IMR-90 (cell line): Measurements from ENCODE around the gene ANP32A. TPM values are rescaled to one million over a fixed set of nuclear protein-coding genes. Genes with fewer than 3 reads are reported as not detected.

Experiments
- ATAC-seq: fragments of 200-7000 bp; cut with Tn5 transposase; 2 replicates; pipeline ENCODE4 v1.9.1; 2020; ENCODE audit warnings: low read depth, mild to moderate bottlenecking, moderate library complexity
- BruUV-seq: library from RNA; stranded (reverse); fragments of 400-500 nt; replicated peaks from 2 replicates; lab custom pipeline; 2021; lab: Mats Ljungman, UMichigan
- CTCF ChIA-PET: fragments of 300-600 bp; formaldehyde crosslinking; extraction: SDS; loops from one replicate; lab custom pipeline; 2021; ENCODE audit warnings: antibody characterized with exemption; lab: Yijun Ruan, JAX
- POLR2A ChIA-PET: fragments of 300-600 bp; sonication (Branson Sonifier 250); formaldehyde crosslinking; loops from one replicate; lab custom pipeline; 2022; ENCODE audit warnings: antibody characterized with exemption; ENCODE audit not compliant: unreplicated experiment; lab: Charles Lee
- DNase-seq: peaks from one replicate; pipeline ENCODE4 v3.0.0; 2013
- H2AFZ ChIP-seq: replicated peaks from 2 replicates; pipeline ENCODE3; 2013; ENCODE audit warnings: low read length, mild to moderate bottlenecking; ENCODE audit not compliant: poor library complexity
- H2AK5ac ChIP-seq: 2 replicates; pipeline ENCODE4 v1.6.1; 2013; ENCODE audit warnings: low read depth, low read length, inconsistent platforms
- H2AK9ac ChIP-seq: replicated peaks from 2 replicates; pipeline ENCODE3; 2013; ENCODE audit warnings: mild to moderate bottlenecking, low read depth, low read length, moderate library complexity; ENCODE audit not compliant: poor library complexity
- H2BK120ac ChIP-seq: 2 replicates; pipeline ENCODE4 v1.6.1; 2013; ENCODE audit warnings: low read depth, low read length, inconsistent platforms
- H2BK15ac ChIP-seq: 3 replicates; pipeline ENCODE4 v1.6.1; 2013; ENCODE audit warnings: low read depth, low read length, inconsistent platforms
- H2BK20ac ChIP-seq: 2 replicates; pipeline ENCODE4 v1.6.1; 2013; ENCODE audit warnings: low read depth, mild to moderate bottlenecking, inconsistent platforms, low read length, moderate library complexity
- H2BK5ac ChIP-seq: 2 replicates; pipeline ENCODE4 v1.6.1; 2013; ENCODE audit warnings: mild to moderate bottlenecking, low read depth, low read length, inconsistent platforms; ENCODE audit not compliant: poor library complexity, severe bottlenecking
- H3K14ac ChIP-seq: replicated peaks from 2 replicates; pipeline ENCODE4 v1.6.1; 2013; ENCODE audit warnings: low read depth, low read length, inconsistent platforms
- H3K18ac ChIP-seq: 2 replicates; pipeline ENCODE4 v1.6.1; 2013; ENCODE audit warnings: low read depth, low read length, control low read depth
- H3K23ac ChIP-seq: 2 replicates; pipeline ENCODE4 v1.6.1; 2013; ENCODE audit warnings: low read depth, low read length, inconsistent platforms
- H3K27ac ChIP-seq: 2 replicates; pipeline ENCODE4 v1.5.1; 2013; ENCODE audit warnings: mild to moderate bottlenecking, control low read depth, low read length; ENCODE audit not compliant: insufficient read depth
- H3K27me3 ChIP-seq: 2 replicates; pipeline ENCODE4 v1.6.1; 2013; ENCODE audit warnings: low read length; ENCODE audit not compliant: control insufficient read depth, insufficient read depth
- H3K36me3 ChIP-seq: 2 replicates; pipeline ENCODE4 v1.6.1; 2013; ENCODE audit warnings: low read length, mixed read lengths; ENCODE audit not compliant: control insufficient read depth, insufficient read depth
- H3K4ac ChIP-seq: 2 replicates; pipeline ENCODE4 v1.6.1; 2013; ENCODE audit warnings: low read depth, low read length, inconsistent platforms
- H3K4me1 ChIP-seq: 2 replicates; pipeline ENCODE4 v1.6.1; 2013; ENCODE audit warnings: low read length, mixed read lengths; ENCODE audit not compliant: control insufficient read depth, insufficient read depth
- H3K4me2 ChIP-seq: 2 replicates; pipeline ENCODE4 v1.6.1; 2013; ENCODE audit warnings: low read depth, mild to moderate bottlenecking, control low read depth, low read length, moderate library complexity
- H3K4me3 ChIP-seq: 2 replicates; pipeline ENCODE4 v1.5.1; 2013; ENCODE audit warnings: low read depth, mild to moderate bottlenecking, control low read depth, low read length, moderate library complexity; ENCODE audit not compliant: insufficient read depth
- H3K56ac ChIP-seq: 2 replicates; pipeline ENCODE4 v1.6.1; 2013; ENCODE audit warnings: low read length, inconsistent platforms; ENCODE audit not compliant: insufficient read depth; ENCODE audit errors: extremely low read depth
- H3K79me1 ChIP-seq, 2 experiments: 2 replicates each; pipeline ENCODE4 v1.6.1; 2013; ENCODE audit warnings: low read length in 2 of 2, inconsistent platforms in 1 of 2, low read depth in 1 of 2
- H3K9ac ChIP-seq: 2 replicates; pipeline ENCODE4 v1.6.1; 2013; ENCODE audit warnings: low read depth, low read length, control low read depth
- H3K9me1 ChIP-seq: 2 replicates; pipeline ENCODE4 v1.6.1; 2013; ENCODE audit warnings: low read length, inconsistent platforms; ENCODE audit not compliant: insufficient read depth
- H3K9me3 ChIP-seq: 2 replicates; pipeline ENCODE4 v1.6.1; 2013; ENCODE audit warnings: low read length; ENCODE audit not compliant: control insufficient read depth, insufficient read depth
- H4K20me1 ChIP-seq: 2 replicates; pipeline ENCODE4 v1.6.1; 2013; ENCODE audit warnings: low read length, inconsistent platforms; ENCODE audit not compliant: insufficient read depth
- H4K5ac ChIP-seq: 2 replicates; pipeline ENCODE4 v1.6.1; 2013; ENCODE audit warnings: mild to moderate bottlenecking, low read depth, low read length, control low read depth
- H4K8ac ChIP-seq, 2 experiments: 2 replicates each; pipeline ENCODE4 v1.6.1; 2013; ENCODE audit warnings: low read depth in 2 of 2, low read length in 2 of 2, control low read depth in 1 of 2, inconsistent platforms in 1 of 2
- H4K91ac ChIP-seq: 2 replicates; pipeline ENCODE4 v1.6.1; 2013; ENCODE audit warnings: low read depth, low read length, inconsistent platforms; ENCODE audit not compliant: insufficient read depth
- BHLHE40 ChIP-seq: fragments of 150-350 bp; IDR thresholded peaks from 2 replicates; pipeline ENCODE4 v1.6.1; 2016; ENCODE audit warnings: mild to moderate bottlenecking, low read depth, low read length
- CHD1 ChIP-seq: IDR thresholded peaks from 2 replicates; pipeline ENCODE4 v1.6.1; 2012; ENCODE audit warnings: low read depth, low read length, improper control_type of control experiment
- FOS ChIP-seq: fragments of 150-350 bp; IDR thresholded peaks from 2 replicates; pipeline ENCODE4 v1.6.1; 2016; ENCODE audit warnings: low read depth, low read length
- MAFK ChIP-seq: IDR thresholded peaks from 2 replicates; pipeline ENCODE4 v1.6.1; 2012; ENCODE audit warnings: low read depth, low read length, improper control_type of control experiment
- MAZ ChIP-seq: IDR thresholded peaks from 2 replicates; pipeline ENCODE4 v1.6.1; 2012; ENCODE audit warnings: low read depth, mild to moderate bottlenecking, low read length, improper control_type of control experiment, moderate library complexity, borderline replicate concordance
- MXI1 ChIP-seq: IDR thresholded peaks from 2 replicates; pipeline ENCODE4 v1.6.1; 2012; ENCODE audit warnings: low read depth, mild to moderate bottlenecking, low read length, moderate library complexity, borderline replicate concordance
- NFE2L2 ChIP-seq: fragments of 150-350 bp; IDR thresholded peaks from 2 replicates; pipeline ENCODE4 v1.6.1; 2016; ENCODE audit warnings: low read depth, mild to moderate bottlenecking, low read length
- RAD21 ChIP-seq: IDR thresholded peaks from 2 replicates; pipeline ENCODE4 v1.6.1; 2012; ENCODE audit warnings: low read length, improper control_type of control experiment
- RCOR1 ChIP-seq: IDR thresholded peaks from 2 replicates; pipeline ENCODE4 v1.6.1; 2012; ENCODE audit warnings: mild to moderate bottlenecking, low read length, improper control_type of control experiment; ENCODE audit not compliant: insufficient replicate concordance
- SMC3 ChIP-seq: fragments of 150-350 bp; IDR thresholded peaks from 2 replicates; pipeline ENCODE4 v1.6.1; 2016; ENCODE audit warnings: low read depth, mild to moderate bottlenecking, antibody characterized with exemption, low read length, moderate library complexity
- WGBS, 2 experiments: methylation state at CpG; one replicate each; pipeline versions ENCODE4 v1.1.5 to v1.1.7; 2013; ENCODE audit warnings: missing lambda C conversion rate in 2 of 2; ENCODE audit not compliant: insufficient read length in 1 of 2; ENCODE audit errors: extremely low coverage in 2 of 2; 5-methylcytosine and 5-hydroxymethylcytosine counted together
- dilution Hi-C: fragments of 300-500 bp; cut with HindIII; formaldehyde crosslinking; loops from one replicate; pipeline ENCODE4 v1.14.3; 2018; ENCODE audit warnings: low sequenced_read_pairs; ENCODE audit not compliant: unreplicated experiment
- in situ Hi-C: fragments of 300-500 bp; cut with MboI; formaldehyde crosslinking; loops from 3 replicates; pipeline ENCODE4 v1.14.3; 2019; ENCODE audit warnings: low sequenced_read_pairs, inconsistent platforms, mixed read lengths
- intact Hi-C: fragments of 100-400 bp; cut with micrococcal nuclease; formaldehyde crosslinking; loops from 2 replicates; pipeline ENCODE4 v1.10.0; 2022
- polyA plus RNA-seq, 3 experiments: library from polyadenylated mRNA; depleted of rRNA; stranded (reverse); fragments of >200 nt; gene quantifications; 2 replicates each; pipeline ENCODE4 v1.2.3, GENCODE V29; 2012; ENCODE audit warnings: low replicate concordance in 1 of 3
- total RNA-seq: library from RNA; depleted of rRNA; stranded (reverse); fragments of >200 nt; gene quantifications from 2 replicates; pipeline ENCODE4 v1.2.3, GENCODE V29; 2012
- TF ChIP-seq, protein P1 (sequence below): conservative IDR thresholded peaks from 2 replicates; pipeline ENCODE4 v1.5.1; 2012; ENCODE audit warnings: mild to moderate bottlenecking, low read depth, low read length, improper control_type of control experiment
- TF ChIP-seq, protein P2 (sequence below): fragments of 150-350 bp; IDR thresholded peaks from 2 replicates; pipeline ENCODE4 v1.6.1; 2017; ENCODE audit warnings: mild to moderate bottlenecking, antibody characterized with exemption, low read length, low read depth
- TF ChIP-seq, protein P3 (sequence below): fragments of 150-350 bp; IDR thresholded peaks from 2 replicates; pipeline ENCODE4 v1.6.1; 2016; ENCODE audit warnings: low read depth, mild to moderate bottlenecking, low read length, moderate library complexity, borderline replicate concordance

The ANP32A gene
- total and polyA plus RNA-seq, 2 of the 4 experiments (the other 2 are of a cell fraction): 62.4 to 72.8 TPM

GRCh38 chr15:68843425-68844311, 23.0 kb upstream of the ANP32A start:
- H3K9me1 ChIP-seq: 0 out of 2 replicates have a peak, but pooled peaks cover 3% of the 10 kb centered on the region
- H3K4me3 ChIP-seq: peak overlapping the region; percentile 50
- peaks cover 46% of the 10 kb centered on the region for H3K27me3 ChIP-seq
- dilution Hi-C loops (no loop called here), intact Hi-C loops (no loop called here), in situ Hi-C loops (no loop called here)
- peak overlapping the region; percentile 96 for H3K4me2 ChIP-seq
- H3K79me1 ChIP-seq: no peaks in the 10 kb centered on the region
- no peak overlapping the region for H3K27ac ChIP-seq
- no peak overlapping the region for H3K4ac ChIP-seq
- no peaks in the 10 kb centered on the region for H3K36me3 ChIP-seq
- H2AK5ac ChIP-seq: no peak overlapping the region
- H3K9ac ChIP-seq: no peak overlapping the region
- CTCF ChIA-PET: no interaction called here
- 8% methylated on average over 5 of the region's 32 CpGs; no CpG with 5 or more reads in 1 of the 2 experiments for WGBS, 2 experiments
- no peak overlapping the region for H4K5ac ChIP-seq
- no peak overlapping the region for H4K8ac ChIP-seq
- no peak overlapping the region for H2BK20ac ChIP-seq
- no peak overlapping the region for H2BK120ac ChIP-seq
- no peak for DNase-seq
- TF ChIP-seq SMC3 (no peak), RAD21 (no peak), MXI1 (no peak), CHD1 (no peak), FOS (no peak), MAZ (no peak), NFE2L2 (no peak), BHLHE40 (no peak), RCOR1 (no peak), MAFK (no peak)
- TF ChIP-seq, protein P1, sequence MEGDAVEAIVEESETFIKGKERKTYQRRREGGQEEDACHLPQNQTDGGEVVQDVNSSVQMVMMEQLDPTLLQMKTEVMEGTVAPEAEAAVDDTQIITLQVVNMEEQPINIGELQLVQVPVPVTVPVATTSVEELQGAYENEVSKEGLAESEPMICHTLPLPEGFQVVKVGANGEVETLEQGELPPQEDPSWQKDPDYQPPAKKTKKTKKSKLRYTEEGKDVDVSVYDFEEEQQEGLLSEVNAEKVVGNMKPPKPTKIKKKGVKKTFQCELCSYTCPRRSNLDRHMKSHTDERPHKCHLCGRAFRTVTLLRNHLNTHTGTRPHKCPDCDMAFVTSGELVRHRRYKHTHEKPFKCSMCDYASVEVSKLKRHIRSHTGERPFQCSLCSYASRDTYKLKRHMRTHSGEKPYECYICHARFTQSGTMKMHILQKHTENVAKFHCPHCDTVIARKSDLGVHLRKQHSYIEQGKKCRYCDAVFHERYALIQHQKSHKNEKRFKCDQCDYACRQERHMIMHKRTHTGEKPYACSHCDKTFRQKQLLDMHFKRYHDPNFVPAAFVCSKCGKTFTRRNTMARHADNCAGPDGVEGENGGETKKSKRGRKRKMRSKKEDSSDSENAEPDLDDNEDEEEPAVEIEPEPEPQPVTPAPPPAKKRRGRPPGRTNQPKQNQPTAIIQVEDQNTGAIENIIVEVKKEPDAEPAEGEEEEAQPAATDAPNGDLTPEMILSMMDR: no peak
- TF ChIP-seq, protein P2, sequence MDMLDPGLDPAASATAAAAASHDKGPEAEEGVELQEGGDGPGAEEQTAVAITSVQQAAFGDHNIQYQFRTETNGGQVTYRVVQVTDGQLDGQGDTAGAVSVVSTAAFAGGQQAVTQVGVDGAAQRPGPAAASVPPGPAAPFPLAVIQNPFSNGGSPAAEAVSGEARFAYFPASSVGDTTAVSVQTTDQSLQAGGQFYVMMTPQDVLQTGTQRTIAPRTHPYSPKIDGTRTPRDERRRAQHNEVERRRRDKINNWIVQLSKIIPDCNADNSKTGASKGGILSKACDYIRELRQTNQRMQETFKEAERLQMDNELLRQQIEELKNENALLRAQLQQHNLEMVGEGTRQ: no peak
- TF ChIP-seq, protein P3, sequence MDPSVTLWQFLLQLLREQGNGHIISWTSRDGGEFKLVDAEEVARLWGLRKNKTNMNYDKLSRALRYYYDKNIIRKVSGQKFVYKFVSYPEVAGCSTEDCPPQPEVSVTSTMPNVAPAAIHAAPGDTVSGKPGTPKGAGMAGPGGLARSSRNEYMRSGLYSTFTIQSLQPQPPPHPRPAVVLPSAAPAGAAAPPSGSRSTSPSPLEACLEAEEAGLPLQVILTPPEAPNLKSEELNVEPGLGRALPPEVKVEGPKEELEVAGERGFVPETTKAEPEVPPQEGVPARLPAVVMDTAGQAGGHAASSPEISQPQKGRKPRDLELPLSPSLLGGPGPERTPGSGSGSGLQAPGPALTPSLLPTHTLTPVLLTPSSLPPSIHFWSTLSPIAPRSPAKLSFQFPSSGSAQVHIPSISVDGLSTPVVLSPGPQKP: no peak
- H2AFZ ChIP-seq: peak overlapping the region; percentile 61
- BruUV-seq: no TSS peak
- H3K14ac ChIP-seq: no peak overlapping the region
- no peak overlapping the region for H2BK15ac ChIP-seq
- H3K4me1 ChIP-seq: no peaks in the 10 kb centered on the region
- no peak overlapping the region for H3K56ac ChIP-seq
- peak overlapping the region; percentile 76 for H2AK9ac ChIP-seq
- 0 out of 2 replicates have a peak overlapping the region, but pooled peaks have one; percentile 7 for H3K23ac ChIP-seq
- H3K18ac ChIP-seq: no peak overlapping the region
- no peaks in the 10 kb centered on the region for H4K20me1 ChIP-seq
- H3K9me3 ChIP-seq: no peaks in the 10 kb centered on the region
- POLR2A ChIA-PET: interaction anchor here (0.9 kb wide), 1 partner anchor 1925 kb away, joined by 3 read pairs; no protein-coding TSS in a partner anchor
- H4K91ac ChIP-seq: no peak overlapping the region
- H2BK5ac ChIP-seq: no peak overlapping the region
- peak; percentile 76 for ATAC-seq
